T47D (cell line): Measurements from ENCODE around the gene CAVIN1.
A peak's percentile ranks its signal among the peaks of the same experiment; 100 is the strongest.
"Not testable (repeated sequence)": the region's sequence is repeated elsewhere in the genome, so short reads cannot be mapped to it uniquely, and the experiment has no call there.

Experiments
- DNase-seq, 2 experiments: peaks; one replicate each; pipeline versions ENCODE4 v3.0.0 to v3.0.0-alpha.2; 2011 to 2012; ENCODE audit warnings: low read depth in 1 of 2, low spot score in 1 of 2
- JUND ChIP-seq: IDR thresholded peaks from 2 replicates; pipeline ENCODE4 v1.6.1; 2012; ENCODE audit warnings: low read depth
- in situ Hi-C: cut with HindIII; loops from 2 replicates; pipeline ENCODE4 v1.10.0; 2016; ENCODE audit warnings: low sequenced_read_pairs, low pct_unique_long_range_greater_than_20kb

The CAVIN1 gene

GRCh38 chr17:42405963-42406495, 17.0 kb downstream of the CAVIN1 start:
- TF ChIP-seq JUND, result no peak
- peak; percentile 82 to 97 for DNase-seq
- in situ Hi-C loops, result no loop called here

GRCh38 chr17:42405076-42405475, 18.0 kb downstream of the CAVIN1 start:
- in situ Hi-C loops, result no loop called here
- DNase-seq, result no peak
- TF ChIP-seq JUND, result no peak

- no peak for DNase-seq
- TF ChIP-seq JUND, result no peak
- in situ Hi-C loops, result no loop called here
Observed at GRCh38 chr17:42404326-42405055, 18.6 kb downstream of the CAVIN1 start.

DNA sequence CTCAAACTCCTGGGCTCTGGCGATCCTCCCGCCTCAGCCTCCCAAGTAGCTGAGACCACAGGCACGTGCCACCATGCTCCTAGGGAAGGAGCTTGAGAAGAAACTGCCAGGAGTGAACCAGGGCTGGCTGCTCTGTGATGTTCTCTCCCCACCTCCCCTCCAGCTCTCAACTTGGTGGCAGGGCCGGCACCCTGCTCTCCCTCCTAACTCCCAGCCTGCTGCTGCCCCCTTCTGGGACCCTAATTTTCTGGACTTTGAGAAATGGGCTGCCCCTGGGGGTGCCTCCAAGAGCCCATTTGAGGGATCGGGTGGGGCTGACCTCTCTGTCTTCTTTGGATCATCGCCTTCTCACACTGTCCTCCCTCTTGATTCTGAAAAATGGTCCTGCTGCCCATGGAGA, 19.9 kb downstream of the CAVIN1 start:
- in situ Hi-C loops, result no loop called here
- TF ChIP-seq JUND, result no peak
- DNase-seq, result peak; percentile 44 to 56

DNA sequence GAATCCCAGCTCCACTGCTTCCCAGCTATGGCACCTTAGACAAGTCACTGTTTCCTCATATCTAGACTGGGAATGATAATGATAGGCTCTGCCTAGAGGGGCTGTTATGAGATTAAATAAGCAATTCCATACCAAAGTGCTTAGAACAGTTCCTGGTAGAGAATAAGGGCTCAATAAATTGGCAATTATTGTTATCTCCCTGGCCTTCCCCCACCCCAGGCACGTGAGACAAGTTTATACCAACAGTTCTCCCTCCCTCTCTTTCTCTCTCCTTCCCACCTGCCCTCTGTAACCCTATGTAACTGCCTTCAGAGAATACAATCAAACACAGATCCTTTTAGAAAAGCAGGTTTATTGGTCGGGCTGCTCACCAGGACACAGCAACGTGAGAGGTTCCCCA, 20.9 kb downstream of the CAVIN1 start:
- no peak for DNase-seq
- in situ Hi-C loops, result no loop called here
- TF ChIP-seq JUND, result no peak

DNA sequence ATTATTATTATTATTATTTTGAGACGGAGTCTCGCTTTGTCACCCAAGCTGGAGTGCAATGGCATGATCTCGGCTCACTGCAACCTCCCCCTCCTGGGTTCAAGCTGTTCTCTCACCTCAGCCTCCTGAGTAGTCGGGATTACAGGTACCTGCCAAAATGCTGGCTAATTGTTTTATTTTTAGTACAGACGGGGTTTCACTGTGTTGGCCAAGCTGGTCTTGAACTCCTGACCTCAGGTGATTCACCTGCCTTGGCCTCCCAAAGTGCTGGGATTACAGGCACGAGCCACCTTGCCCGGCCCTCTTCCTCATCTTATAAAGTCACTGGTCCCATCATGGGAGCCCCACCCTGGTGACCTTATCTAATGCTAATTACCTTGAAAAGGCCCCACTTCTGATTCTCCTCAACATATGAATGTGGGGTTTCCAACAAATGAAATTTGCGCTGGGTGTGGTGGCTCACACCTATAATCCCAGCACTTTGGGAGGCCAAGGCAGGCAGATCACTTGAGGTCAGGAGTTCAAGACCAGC, 22.1 kb downstream of the CAVIN1 start:
- DNase-seq, in situ Hi-C loops: not testable (repeated sequence)

GRCh38 chr17:42399948-42400843, 22.9 kb downstream of the CAVIN1 start:
- no peak for DNase-seq
- TF ChIP-seq JUND, result no peak
- in situ Hi-C loops, result no loop called here

DNA sequence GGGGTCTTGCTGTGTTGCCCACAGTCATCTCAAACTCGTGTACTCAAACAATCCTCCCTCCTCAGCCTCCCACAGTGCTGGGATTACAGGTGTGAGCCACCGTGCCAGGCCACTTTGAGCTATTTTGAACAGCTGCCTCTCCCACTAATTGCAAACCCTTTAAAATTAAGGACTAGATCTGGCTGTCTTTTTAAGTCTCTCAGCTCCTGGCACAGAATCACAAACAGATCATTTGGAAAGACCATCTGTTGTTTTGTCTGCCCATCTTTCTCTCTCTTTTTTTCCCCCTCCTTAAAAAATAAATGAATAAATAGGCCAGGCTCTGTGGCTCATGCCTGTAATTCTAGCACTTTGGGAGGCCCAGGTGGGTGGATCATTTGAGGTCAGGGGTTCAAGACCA, 23.9 kb downstream of the CAVIN1 start:
- in situ Hi-C loops, result no loop called here
- no peak for TF ChIP-seq JUND
- no peak for DNase-seq

DNA sequence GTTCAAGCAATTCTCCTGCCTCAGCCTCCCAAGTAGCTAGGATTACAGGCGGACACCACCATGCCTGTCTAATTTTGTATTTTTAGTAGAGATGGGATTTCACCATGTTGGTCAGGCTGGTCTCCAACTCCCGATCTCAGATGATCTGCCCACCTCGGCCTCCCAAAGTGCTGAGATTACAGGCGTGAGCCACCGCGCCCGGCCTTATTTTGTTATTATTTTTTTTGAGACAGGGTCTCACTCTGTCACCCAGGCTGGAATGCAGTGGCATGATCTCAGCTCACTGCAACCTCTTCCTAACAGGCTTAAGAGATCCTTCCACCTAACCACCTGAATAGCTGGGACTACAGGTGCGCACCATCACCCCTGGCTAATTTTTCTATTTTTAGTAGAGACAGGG, 27.5 kb downstream of the CAVIN1 start:
- DNase-seq, in situ Hi-C loops: not testable (repeated sequence)

DNA sequence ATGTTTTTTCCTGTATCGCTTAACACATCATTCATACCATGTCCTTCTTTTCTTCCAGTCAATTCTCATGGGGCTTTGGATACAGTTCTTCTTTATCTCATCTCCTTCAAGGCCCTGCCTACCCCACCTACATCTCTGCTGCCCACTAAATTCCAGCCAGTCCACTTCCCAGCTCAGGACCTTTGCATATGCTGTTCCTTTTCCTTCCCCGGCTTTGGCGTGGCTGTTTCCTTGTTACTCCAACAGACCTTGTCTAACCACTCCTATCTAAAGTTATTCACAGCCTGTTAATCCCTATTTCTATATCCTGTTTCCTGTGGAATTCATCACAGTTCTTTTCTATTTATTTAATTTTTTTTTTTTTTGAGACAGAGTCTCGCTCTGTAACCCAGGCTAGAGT, 28.2 kb downstream of the CAVIN1 start:
- in situ Hi-C loops, result no loop called here
- DNase-seq, result no peak

GRCh38 chr17:42392692-42393415, 30.2 kb downstream of the CAVIN1 start:
- no peak for TF ChIP-seq JUND
- in situ Hi-C loops, result no loop called here

More for the DNA sequence above, 28.2 kb downstream of the CAVIN1 start:
- TF ChIP-seq JUND, result no peak

GRCh38 chr17:42391439-42391838, 31.6 kb downstream of the CAVIN1 start:
- in situ Hi-C loops, DNase-seq: not testable (repeated sequence)

More at GRCh38 chr17:42392692-42393415, 30.2 kb downstream of the CAVIN1 start:
- DNase-seq, result no peak
